ENCODE measurements around the gene RDH5.

RDH5 gene

GRCh38 chr12:55720071-55720564 lies at the start of gene RDH5:
Gene RDH5, plus strand, starts transcription at chr12:55720393. Its CDS starts 792 bp downstream, at chr12:55721185.
- H3K27me3 ChIP-seq (ENCODE audit: control insufficient read depth in 1 of 2, insufficient read depth in 2 of 2, low read length in 2 of 2) = no peaks in the 10 kb centered on the region
- H3K4me3 ChIP-seq (ENCODE audit: low read depth in 1 of 2, low read length in 2 of 2) = peak within 1 kb of the TSS; percentile 23 to 44

GRCh38 chr12:55671746-55672145 lies 48.4 kb upstream of the RDH5 start:
- Histone ChIP-seq H3K27me3 (ENCODE audit: control insufficient read depth in 1 of 2, insufficient read depth in 2 of 2, low read length in 2 of 2) (no peaks in the 10 kb centered on the region), H3K36me3 (ENCODE audit: insufficient read depth, low read length) (no peaks in the 10 kb centered on the region), H3K9ac (ENCODE audit: low read length) (no peak overlapping the region), H3K4me1 (ENCODE audit: insufficient read depth, low read length) (no peaks in the 10 kb centered on the region), H3K9me3 (ENCODE audit: low read length) (no peaks in the 10 kb centered on the region), H3K4me3 (ENCODE audit: low read depth in 1 of 2, low read length in 2 of 2) (no peak overlapping the region), H3K27ac (ENCODE audit: low read depth, low read length) (no peak overlapping the region)

More at GRCh38 chr12:55720071-55720564, at the start of gene RDH5:
- peaks cover 14% of the 10 kb centered on the region for H3K36me3 ChIP-seq (ENCODE audit: insufficient read depth, low read length)
- peaks cover 78% of the 10 kb centered on the region for H3K4me1 ChIP-seq (ENCODE audit: insufficient read depth, low read length)
- peak within 1 kb of the TSS; percentile 99 for H3K27ac ChIP-seq (ENCODE audit: low read depth, low read length)
- H3K9ac ChIP-seq (ENCODE audit: low read length) = peak within 1 kb of the TSS; percentile 66
- H3K9me3 ChIP-seq (ENCODE audit: low read length) = no peaks in the 10 kb centered on the region

- H3K9me3 ChIP-seq (ENCODE audit: low read length) = no peaks in the 10 kb centered on the region
These were observed 46.6 kb upstream of the RDH5 start for GRCh38 chr12:55673638-55674037.

GRCh38 chr12:55675666-55676065 lies 44.5 kb upstream of the RDH5 start:
- H3K27me3 ChIP-seq (ENCODE audit: control insufficient read depth in 1 of 2, insufficient read depth in 2 of 2, low read length in 2 of 2) = no peaks in the 10 kb centered on the region
- H3K36me3 ChIP-seq (ENCODE audit: insufficient read depth, low read length) = no peaks in the 10 kb centered on the region
- H3K9ac ChIP-seq (ENCODE audit: low read length) = no peak overlapping the region
- no peaks in the 10 kb centered on the region for H3K9me3 ChIP-seq (ENCODE audit: low read length)
- H3K4me1 ChIP-seq (ENCODE audit: insufficient read depth, low read length) = no peaks in the 10 kb centered on the region
- no peak overlapping the region for H3K27ac ChIP-seq (ENCODE audit: low read depth, low read length)
- H3K4me3 ChIP-seq (ENCODE audit: low read depth in 1 of 2, low read length in 2 of 2) = no peak overlapping the region

More at GRCh38 chr12:55673638-55674037, 46.6 kb upstream of the RDH5 start:
- no peak overlapping the region for H3K4me3 ChIP-seq (ENCODE audit: low read depth in 1 of 2, low read length in 2 of 2)
- no peaks in the 10 kb centered on the region for H3K27me3 ChIP-seq (ENCODE audit: control insufficient read depth in 1 of 2, insufficient read depth in 2 of 2, low read length in 2 of 2)
- H3K9ac ChIP-seq (ENCODE audit: low read length) = no peak overlapping the region
- H3K36me3 ChIP-seq (ENCODE audit: insufficient read depth, low read length) = no peaks in the 10 kb centered on the region
- no peaks in the 10 kb centered on the region for H3K4me1 ChIP-seq (ENCODE audit: insufficient read depth, low read length)
- H3K27ac ChIP-seq (ENCODE audit: low read depth, low read length) = no peak overlapping the region

GRCh38 chr12:55676707-55677106 lies 43.5 kb upstream of the RDH5 start:
- H3K4me3 ChIP-seq (ENCODE audit: low read depth in 1 of 2, low read length in 2 of 2) = no peak overlapping the region
- H3K9ac ChIP-seq (ENCODE audit: low read length) = no peak overlapping the region
- H3K27ac ChIP-seq (ENCODE audit: low read depth, low read length) = no peak overlapping the region
- H3K27me3 ChIP-seq (ENCODE audit: control insufficient read depth in 1 of 2, insufficient read depth in 2 of 2, low read length in 2 of 2) = no peaks in the 10 kb centered on the region
- H3K9me3 ChIP-seq (ENCODE audit: low read length) = no peaks in the 10 kb centered on the region
- H3K36me3 ChIP-seq (ENCODE audit: insufficient read depth, low read length) = no peaks in the 10 kb centered on the region
- peaks cover 7% of the 10 kb centered on the region for H3K4me1 ChIP-seq (ENCODE audit: insufficient read depth, low read length)

- H3K27ac ChIP-seq (ENCODE audit: low read depth, low read length) = no peak overlapping the region
- H3K4me1 ChIP-seq (ENCODE audit: insufficient read depth, low read length) = peaks cover 10% of the 10 kb centered on the region
- H3K9me3 ChIP-seq (ENCODE audit: low read length) = no peaks in the 10 kb centered on the region
- no peak overlapping the region for H3K9ac ChIP-seq (ENCODE audit: low read length)
- no peaks in the 10 kb centered on the region for H3K27me3 ChIP-seq (ENCODE audit: control insufficient read depth in 1 of 2, insufficient read depth in 2 of 2, low read length in 2 of 2)
- no peaks in the 10 kb centered on the region for H3K36me3 ChIP-seq (ENCODE audit: insufficient read depth, low read length)
- H3K4me3 ChIP-seq (ENCODE audit: low read depth in 1 of 2, low read length in 2 of 2) = no peak overlapping the region
These were observed 40.5 kb upstream of the RDH5 start for GRCh38 chr12:55679691-55680090.

- H3K27ac ChIP-seq (ENCODE audit: low read depth, low read length) = no peak overlapping the region
- H3K9ac ChIP-seq (ENCODE audit: low read length) = no peak overlapping the region
- H3K9me3 ChIP-seq (ENCODE audit: low read length) = no peaks in the 10 kb centered on the region
These were observed 38.8 kb upstream of the RDH5 start for GRCh38 chr12:55681142-55682077.

GRCh38 chr12:55682087-55682796 lies 38.0 kb upstream of the RDH5 start:
- peaks cover 18% of the 10 kb centered on the region for H3K36me3 ChIP-seq (ENCODE audit: insufficient read depth, low read length)

More at GRCh38 chr12:55681142-55682077, 38.8 kb upstream of the RDH5 start:
- Histone ChIP-seq H3K4me1 (ENCODE audit: insufficient read depth, low read length) (peaks cover 10% of the 10 kb centered on the region), H3K27me3 (ENCODE audit: control insufficient read depth in 1 of 2, insufficient read depth in 2 of 2, low read length in 2 of 2) (no peaks in the 10 kb centered on the region), H3K36me3 (ENCODE audit: insufficient read depth, low read length) (peaks cover 11% of the 10 kb centered on the region), H3K4me3 (ENCODE audit: low read depth in 1 of 2, low read length in 2 of 2) (peak overlapping the region in 1 of 2 donors; percentile 21)

GRCh38 chr12:55683676-55684075 lies 36.5 kb upstream of the RDH5 start:
- Histone ChIP-seq H3K4me3 (ENCODE audit: low read depth in 1 of 2, low read length in 2 of 2) (no peak overlapping the region), H3K27me3 (ENCODE audit: control insufficient read depth in 1 of 2, insufficient read depth in 2 of 2, low read length in 2 of 2) (no peaks in the 10 kb centered on the region), H3K9ac (ENCODE audit: low read length) (no peak overlapping the region), H3K4me1 (ENCODE audit: insufficient read depth, low read length) (peaks cover 10% of the 10 kb centered on the region), H3K36me3 (ENCODE audit: insufficient read depth, low read length) (peaks cover 30% of the 10 kb centered on the region), H3K9me3 (ENCODE audit: low read length) (no peaks in the 10 kb centered on the region), H3K27ac (ENCODE audit: low read depth, low read length) (no peak overlapping the region)

More at GRCh38 chr12:55682087-55682796, 38.0 kb upstream of the RDH5 start:
- Histone ChIP-seq H3K27me3 (ENCODE audit: control insufficient read depth in 1 of 2, insufficient read depth in 2 of 2, low read length in 2 of 2) (no peaks in the 10 kb centered on the region), H3K4me3 (ENCODE audit: low read depth in 1 of 2, low read length in 2 of 2) (peak overlapping the region in 1 of 2 donors; percentile 21), H3K9ac (ENCODE audit: low read length) (no peak overlapping the region), H3K9me3 (ENCODE audit: low read length) (no peaks in the 10 kb centered on the region), H3K27ac (ENCODE audit: low read depth, low read length) (no peak overlapping the region), H3K4me1 (ENCODE audit: insufficient read depth, low read length) (peaks cover 10% of the 10 kb centered on the region)

GRCh38 chr12:55684761-55685370 lies 35.3 kb upstream of the RDH5 start:
- no peaks in the 10 kb centered on the region for H3K27me3 ChIP-seq (ENCODE audit: control insufficient read depth in 1 of 2, insufficient read depth in 2 of 2, low read length in 2 of 2)
- no peaks in the 10 kb centered on the region for H3K9me3 ChIP-seq (ENCODE audit: low read length)
- no peak overlapping the region for H3K27ac ChIP-seq (ENCODE audit: low read depth, low read length)
- peaks cover 40% of the 10 kb centered on the region for H3K36me3 ChIP-seq (ENCODE audit: insufficient read depth, low read length)
- H3K4me3 ChIP-seq (ENCODE audit: low read depth in 1 of 2, low read length in 2 of 2) = no peak overlapping the region
- no peak overlapping the region for H3K9ac ChIP-seq (ENCODE audit: low read length)
- H3K4me1 ChIP-seq (ENCODE audit: insufficient read depth, low read length) = peaks cover 10% of the 10 kb centered on the region

GRCh38 chr12:55685671-55686070 lies 34.5 kb upstream of the RDH5 start:
- Histone ChIP-seq H3K36me3 (ENCODE audit: insufficient read depth, low read length) (peaks cover 40% of the 10 kb centered on the region), H3K9me3 (ENCODE audit: low read length) (no peaks in the 10 kb centered on the region), H3K4me1 (ENCODE audit: insufficient read depth, low read length) (peaks cover 10% of the 10 kb centered on the region), H3K27me3 (ENCODE audit: control insufficient read depth in 1 of 2, insufficient read depth in 2 of 2, low read length in 2 of 2) (no peaks in the 10 kb centered on the region), H3K4me3 (ENCODE audit: low read depth in 1 of 2, low read length in 2 of 2) (no peak overlapping the region), H3K9ac (ENCODE audit: low read length) (no peak overlapping the region), H3K27ac (ENCODE audit: low read depth, low read length) (no peak overlapping the region)

Data from muscle layer of colon (tissue), 2 donors.